Stomach (tissue), 9 donors: ENCODE measurements around the gene DOCK8. TPM values are rescaled to one million over a fixed set of nuclear protein-coding genes. Genes with fewer than 3 reads are reported as not detected.

Experiments
- DNase-seq, 2 donors: peaks; one replicate each; pipeline versions ENCODE4 v3.0.0 to v3.0.0-alpha.2; 2013 to 2019
- H3K27ac ChIP-seq, 5 donors: fragments of 200-600 bp in 4 of 5; sonication (generic) in 4 of 5; one replicate each; pipeline ENCODE4 v1.5.1; 2013 to 2019; ENCODE audit warnings: mild to moderate bottlenecking in 1 of 5, moderate library complexity in 1 of 5
- H3K27me3 ChIP-seq, 3 donors: fragments of 200-600 bp; sonication (generic); one replicate each; pipeline ENCODE4 v1.5.1; 2017 to 2019; ENCODE audit warnings: mixed run types in 1 of 3
- H3K36me3 ChIP-seq, 4 donors: fragments of 200-600 bp; sonication (generic); 1 replicate in 3 of 4; 2 replicates in 1 of 4; pipeline ENCODE4 v1.5.1; 2016 to 2019
- H3K4me1 ChIP-seq, 4 donors: fragments of 200-600 bp; sonication (generic); one replicate each; pipeline ENCODE4 v1.5.1; 2016 to 2019
- H3K4me3 ChIP-seq, 4 donors: fragments of 200-600 bp; sonication (generic) in 3 of 4; one replicate each; pipeline ENCODE4 v1.5.1; 2016 to 2019; ENCODE audit warnings: mild to moderate bottlenecking in 1 of 4
- H3K9me3 ChIP-seq, 4 donors: fragments of 200-600 bp; sonication (generic); one replicate each; pipeline ENCODE4 v1.5.1; 2016 to 2019
- EP300 ChIP-seq: sonication (generic); formaldehyde crosslinking; IDR thresholded peaks from one replicate; pipeline ENCODE4 v1.6.1; 2017; ENCODE audit warnings: antibody characterized with exemption
- POLR2A ChIP-seq, 4 donors: fragments of 450-650 bp; IDR thresholded peaks; one replicate each; pipeline ENCODE4 v1.6.1; 2016; ENCODE audit warnings: antibody characterized with exemption in 4 of 4, control low read depth in 2 of 4, mild to moderate bottlenecking in 1 of 4, moderate library complexity in 1 of 4
- POLR2AphosphoS5 ChIP-seq, 3 donors: sonication (generic); formaldehyde crosslinking; IDR thresholded peaks; one replicate each; pipeline ENCODE4 v1.6.1; 2016; ENCODE audit warnings: antibody characterized with exemption in 3 of 3
- WGBS, 5 donors: extraction: QIAGEN DNeasy Blood & Tissue Kit in 3 of 5; methylation state at CpG; one replicate each; pipeline versions ENCODE4 v1.1.5 to v1.1.7; 2013 to 2018; 5-methylcytosine and 5-hydroxymethylcytosine counted together
- intact Hi-C: fragments of 100-400 bp; cut with DNase I; formaldehyde crosslinking; loops from one replicate; pipeline ENCODE4 v1.15.1; 2023; ENCODE audit warnings: low total_unique reads
- polyA plus RNA-seq, 3 donors: library from polyadenylated mRNA; stranded (reverse); fragments of 200-250 nt; gene quantifications; one replicate each; pipeline ENCODE4 v1.2.3, GENCODE V29; 2013
- total RNA-seq, 5 donors: library from RNA; depleted of rRNA; stranded (reverse); fragments of >200 nt; gene quantifications; one replicate each; pipeline versions ENCODE4 v1.1.0 to v1.2.3, GENCODE V29; 2014 to 2016
- TF ChIP-seq, protein P1 (sequence below), 7 experiments: fragments of 450-650 bp in 4 of 7; fragments of 200-600 bp in 3 of 7; sonication (generic) in 3 of 7; IDR thresholded peaks; one replicate each; pipeline ENCODE4 v1.5.1; 2016 to 2019; ENCODE audit warnings: antibody characterized with exemption in 7 of 7, control low read depth in 2 of 7, mild to moderate bottlenecking in 1 of 7
- donor health status: healthy with polysubstance abuse.
- donor health status: Bipolar disorder and iron deficiency.
- donor health status: healthy.

The DOCK8 gene
- total and polyA plus RNA-seq, 8 donors: 2.8 to 191 (median 10.2) TPM

DNA sequence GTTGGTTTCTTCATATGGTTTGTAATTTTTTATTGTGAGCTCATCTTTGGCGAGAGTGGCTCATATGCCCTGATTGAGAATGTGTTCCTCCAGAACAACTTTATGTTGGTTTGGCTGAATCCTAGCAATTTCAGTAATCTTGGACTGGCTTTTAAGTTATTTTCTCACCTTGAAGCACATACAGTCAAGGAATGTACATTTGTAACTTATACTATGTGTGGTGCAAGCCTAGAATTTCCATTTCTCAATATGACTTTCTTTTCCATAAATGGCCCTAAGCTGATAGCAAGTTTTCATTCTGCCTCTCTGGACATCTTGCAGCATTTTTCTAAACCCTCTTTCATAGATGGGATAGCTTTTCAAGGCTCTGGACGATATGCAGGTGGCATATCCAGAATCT is 247.5 kb downstream of the DOCK8 start:
- no peaks in the 10 kb centered on the region for H3K27me3 ChIP-seq
- TF ChIP-seq POLR2A (IDR thresholded peaks at IDR 0.05) (no peak), EP300 (no peak), POLR2AphosphoS5 (IDR thresholded peaks at IDR 0.05) (no peak)
- TF ChIP-seq, protein P1, sequence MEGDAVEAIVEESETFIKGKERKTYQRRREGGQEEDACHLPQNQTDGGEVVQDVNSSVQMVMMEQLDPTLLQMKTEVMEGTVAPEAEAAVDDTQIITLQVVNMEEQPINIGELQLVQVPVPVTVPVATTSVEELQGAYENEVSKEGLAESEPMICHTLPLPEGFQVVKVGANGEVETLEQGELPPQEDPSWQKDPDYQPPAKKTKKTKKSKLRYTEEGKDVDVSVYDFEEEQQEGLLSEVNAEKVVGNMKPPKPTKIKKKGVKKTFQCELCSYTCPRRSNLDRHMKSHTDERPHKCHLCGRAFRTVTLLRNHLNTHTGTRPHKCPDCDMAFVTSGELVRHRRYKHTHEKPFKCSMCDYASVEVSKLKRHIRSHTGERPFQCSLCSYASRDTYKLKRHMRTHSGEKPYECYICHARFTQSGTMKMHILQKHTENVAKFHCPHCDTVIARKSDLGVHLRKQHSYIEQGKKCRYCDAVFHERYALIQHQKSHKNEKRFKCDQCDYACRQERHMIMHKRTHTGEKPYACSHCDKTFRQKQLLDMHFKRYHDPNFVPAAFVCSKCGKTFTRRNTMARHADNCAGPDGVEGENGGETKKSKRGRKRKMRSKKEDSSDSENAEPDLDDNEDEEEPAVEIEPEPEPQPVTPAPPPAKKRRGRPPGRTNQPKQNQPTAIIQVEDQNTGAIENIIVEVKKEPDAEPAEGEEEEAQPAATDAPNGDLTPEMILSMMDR (IDR thresholded peaks at IDR 0.05): no peak
- H3K4me1 ChIP-seq: no peaks in the 10 kb centered on the region
- H3K4me3 ChIP-seq: no peak overlapping the region
- WGBS, 5 donors: 90 to 100% (median 98%) methylated on average over 2 of the region's 2 CpGs
- peaks cover 0 to 24% (median 11%) of the 10 kb centered on the region in 4 donors for H3K36me3 ChIP-seq
- no peak overlapping the region for H3K27ac ChIP-seq
- no peak for DNase-seq
- no peaks in the 10 kb centered on the region for H3K9me3 ChIP-seq
- intact Hi-C loops: no loop called here

DNA sequence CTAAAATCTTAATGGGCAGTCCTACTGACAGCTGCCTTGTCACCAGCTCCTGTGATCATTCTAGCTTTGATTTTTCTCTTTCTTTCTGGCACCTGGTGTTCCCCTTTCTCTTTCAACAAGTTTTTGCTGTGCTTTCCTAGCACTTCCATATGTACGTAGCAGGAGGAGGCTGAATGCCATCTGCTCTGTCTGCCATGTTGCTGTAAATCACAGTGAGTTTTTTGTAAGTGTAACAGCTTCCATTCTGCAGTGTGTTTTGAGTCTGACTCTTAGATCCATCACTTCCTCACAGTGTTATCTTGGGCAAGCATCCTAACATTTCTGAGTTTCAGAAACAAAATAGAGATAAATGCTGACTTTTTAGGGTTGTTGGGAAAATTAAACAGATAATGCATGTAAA is 247.9 kb downstream of the DOCK8 start:
- H3K4me3 ChIP-seq: no peak overlapping the region
- no peak overlapping the region for H3K27ac ChIP-seq
- no peak for DNase-seq
- WGBS, 5 donors: 95 to 100% (median 96%) methylated on average over 1 of the region's 1 CpG
- H3K4me1 ChIP-seq: no peaks in the 10 kb centered on the region
- peaks cover 0 to 21% (median 11%) of the 10 kb centered on the region in 4 donors for H3K36me3 ChIP-seq
- H3K27me3 ChIP-seq: no peaks in the 10 kb centered on the region
- intact Hi-C loops: no loop called here
- TF ChIP-seq, protein P1 (IDR thresholded peaks at IDR 0.05): no peak
- no peak for TF ChIP-seq POLR2AphosphoS5 (IDR thresholded peaks at IDR 0.05)
- no peaks in the 10 kb centered on the region for H3K9me3 ChIP-seq

DNA sequence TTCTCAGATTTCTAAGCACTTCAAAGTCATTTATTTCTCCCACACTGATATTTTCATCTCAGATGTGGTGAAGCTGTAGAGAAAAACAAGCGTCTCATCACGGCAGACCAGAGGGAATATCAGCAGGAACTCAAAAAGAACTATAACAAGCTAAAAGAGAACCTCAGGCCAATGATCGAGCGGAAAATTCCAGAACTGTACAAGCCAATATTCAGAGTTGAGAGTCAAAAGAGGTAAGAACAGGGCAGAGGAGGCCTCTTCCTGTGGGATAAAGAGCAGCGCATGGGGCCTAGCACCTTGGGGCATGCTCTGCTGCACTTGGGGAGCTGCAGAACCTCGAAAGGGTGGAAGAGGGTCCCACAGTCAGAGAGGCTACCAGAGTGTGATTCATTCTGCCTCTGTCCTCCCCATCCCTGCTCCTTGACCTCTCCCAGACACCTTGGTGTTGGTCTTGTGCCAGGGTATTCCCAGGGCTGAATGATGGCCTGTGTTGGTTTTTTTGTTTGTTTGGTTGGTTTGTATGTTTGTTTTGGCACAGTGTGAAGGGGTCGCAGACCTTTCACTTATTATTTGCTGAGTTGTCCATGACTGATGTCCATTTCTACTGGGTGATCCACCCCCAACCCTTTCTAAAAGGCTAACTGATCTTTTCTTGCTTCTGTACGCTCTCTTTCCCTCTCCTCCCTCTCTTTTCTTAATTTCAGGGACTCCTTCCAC is 248.9 kb downstream of the DOCK8 start:
- DNase-seq: no peak
- 84 to 89% (median 88%) methylated on average over 8 of the region's 8 CpGs for WGBS, 5 donors
- intact Hi-C loops: no loop called here
- TF ChIP-seq EP300 (no peak), POLR2AphosphoS5 (IDR thresholded peaks at IDR 0.05) (no peak), POLR2A (IDR thresholded peaks at IDR 0.05) (no peak)
- TF ChIP-seq, protein P1 (IDR thresholded peaks at IDR 0.05): no peak
- Histone ChIP-seq H3K4me3 (no peak overlapping the region), H3K36me3 (peaks cover 0 to 15% (median 11%) of the 10 kb centered on the region in 4 donors), H3K4me1 (peaks cover 0 to 6% (median 5%) of the 10 kb centered on the region in 4 donors), H3K27ac (no peak overlapping the region), H3K9me3 (no peaks in the 10 kb centered on the region), H3K27me3 (no peaks in the 10 kb centered on the region)

DNA sequence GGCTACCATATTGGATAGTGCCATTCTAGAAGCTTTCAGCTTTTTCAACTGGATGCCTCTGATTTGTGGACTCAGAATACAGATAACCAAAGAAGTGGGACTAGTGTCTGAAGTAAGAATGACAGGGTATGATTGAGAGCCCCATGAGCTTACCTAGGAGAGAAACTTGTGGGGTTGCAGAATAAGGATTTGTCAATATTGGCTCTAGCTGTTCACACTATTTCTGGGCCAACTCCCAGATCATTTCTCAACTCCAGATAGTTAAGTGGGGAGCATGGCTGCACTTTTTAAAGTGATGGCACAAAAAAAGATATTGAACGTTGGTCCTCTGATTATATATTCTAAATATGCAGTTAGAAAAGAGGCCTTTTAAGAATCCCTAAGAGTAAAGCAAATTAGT is 252.1 kb downstream of the DOCK8 start:
- intact Hi-C loops: no loop called here
- Histone ChIP-seq H3K36me3 (peaks cover 0 to 12% (median 11%) of the 10 kb centered on the region in 4 donors), H3K27me3 (no peaks in the 10 kb centered on the region), H3K4me3 (no peak overlapping the region), H3K27ac (no peak overlapping the region), H3K9me3 (no peaks in the 10 kb centered on the region), H3K4me1 (peaks cover 6 to 32% (median 28%) of the 10 kb centered on the region in 4 donors)
- peak in 1 of 2 donors; percentile 32 for DNase-seq
- 27 to 64% (median 40%) methylated on average over 1 of the region's 1 CpG for WGBS, 5 donors
- TF ChIP-seq POLR2AphosphoS5 (IDR thresholded peaks at IDR 0.05): no peak
- TF ChIP-seq, protein P1 (IDR thresholded peaks at IDR 0.05): no peak
